Activated T-cell treated with anti-CD3 and anti-CD28 coated beads, Interleukin-2, amount 50 U/mL, for 24 hours (primary cell): ENCODE measurements around the gene TRMT1.
"Not testable (repeated sequence)": the region's sequence is repeated elsewhere in the genome, so short reads cannot be mapped to it uniquely, and the experiment has no call there.

Experiments used
- DNase-seq: peaks from one replicate; pipeline ENCODE4 v3.0.0-alpha.2; 2020
- H3K27ac Mint-ChIP-seq: 2 replicates; pipeline ENCODE4 v1.8.0; 2020; ENCODE audit warnings: mild to moderate bottlenecking, mixed read lengths
- H3K27me3 Mint-ChIP-seq: 2 replicates; pipeline ENCODE4 v1.8.0; 2020; ENCODE audit warnings: mixed read lengths
- H3K36me3 Mint-ChIP-seq: 2 replicates; pipeline ENCODE4 v1.8.0; 2020; ENCODE audit warnings: low read depth, mixed read lengths
- H3K4me1 Mint-ChIP-seq: 2 replicates; pipeline ENCODE4 v1.8.0; 2020; ENCODE audit warnings: low read depth, mixed read lengths
- H3K4me3 Mint-ChIP-seq: 2 replicates; pipeline ENCODE4 v1.8.0; 2020; ENCODE audit warnings: mild to moderate bottlenecking, moderate library complexity, mixed read lengths
- H3K9me3 Mint-ChIP-seq: 2 replicates; pipeline ENCODE4 v1.8.0; 2020; ENCODE audit warnings: mixed read lengths

Gene TRMT1

GRCh38 chr19:13116282-13117175 lies at the start of gene TRMT1:
TRMT1 (minus strand) TSS chr19:13116740; CDS start chr19:13116399, 341 bp downstream.
- H3K9me3 Mint-ChIP-seq, result no peaks in the 10 kb centered on the region
- peaks cover 74% of the 10 kb centered on the region for H3K36me3 Mint-ChIP-seq

GRCh38 chr19:13166151-13166550 lies 49.6 kb upstream of the TRMT1 start:
- not testable (repeated sequence) for H3K36me3 Mint-ChIP-seq, H3K27me3 Mint-ChIP-seq, H3K4me3 Mint-ChIP-seq, DNase-seq, H3K9me3 Mint-ChIP-seq
- H3K27ac Mint-ChIP-seq, result peak overlapping the region; percentile 98
- peaks cover 84% of the 10 kb centered on the region for H3K4me1 Mint-ChIP-seq

More at GRCh38 chr19:13116282-13117175, at the start of gene TRMT1:
- peak within 1 kb of the TSS; percentile 96 for H3K27ac Mint-ChIP-seq
- H3K4me1 Mint-ChIP-seq, result peaks cover 53% of the 10 kb centered on the region
- H3K4me3 Mint-ChIP-seq, result peak within 1 kb of the TSS; percentile 97
- no peaks in the 10 kb centered on the region for H3K27me3 Mint-ChIP-seq
- DNase-seq, result peak; percentile 92

GRCh38 chr19:13165162-13165997 lies 48.8 kb upstream of the TRMT1 start:
- peaks cover 84% of the 10 kb centered on the region for H3K4me1 Mint-ChIP-seq
- peaks cover 1% of the 10 kb centered on the region for H3K36me3 Mint-ChIP-seq
- peak overlapping the region; percentile 98 for H3K27ac Mint-ChIP-seq
- H3K27me3 Mint-ChIP-seq, result no peaks in the 10 kb centered on the region
- DNase-seq, result no peak
- H3K4me3 Mint-ChIP-seq, result peak overlapping the region; percentile 23
- no peaks in the 10 kb centered on the region for H3K9me3 Mint-ChIP-seq

GRCh38 chr19:13164343-13165161 lies 48.0 kb upstream of the TRMT1 start:
- H3K27me3 Mint-ChIP-seq, result no peaks in the 10 kb centered on the region
- peak; percentile 67 for DNase-seq

GRCh38 chr19:13163609-13164342 lies 47.2 kb upstream of the TRMT1 start:
- Mint-ChIP-seq H3K27ac (peak overlapping the region; percentile 94), H3K9me3 (no peaks in the 10 kb centered on the region), H3K4me1 (peaks cover 73% of the 10 kb centered on the region), H3K36me3 (peaks cover 1% of the 10 kb centered on the region), H3K27me3 (no peaks in the 10 kb centered on the region), H3K4me3 (peak overlapping the region; percentile 67)
- DNase-seq, result peak; percentile 73

More at GRCh38 chr19:13164343-13165161, 48.0 kb upstream of the TRMT1 start:
- Mint-ChIP-seq H3K4me3 (peak overlapping the region; percentile 67), H3K27ac (peak overlapping the region; percentile 94), H3K36me3 (peaks cover 1% of the 10 kb centered on the region), H3K9me3 (no peaks in the 10 kb centered on the region), H3K4me1 (peaks cover 81% of the 10 kb centered on the region)

- H3K36me3 Mint-ChIP-seq, result peaks cover 1% of the 10 kb centered on the region
- peaks cover 72% of the 10 kb centered on the region for H3K4me1 Mint-ChIP-seq
- no peaks in the 10 kb centered on the region for H3K9me3 Mint-ChIP-seq
- peak overlapping the region; percentile 80 for H3K4me3 Mint-ChIP-seq
- peak overlapping the region; percentile 94 for H3K27ac Mint-ChIP-seq
- no peaks in the 10 kb centered on the region for H3K27me3 Mint-ChIP-seq
- DNase-seq, result peak; percentile 91
Observed at GRCh38 chr19:13162724-13163608, 46.4 kb upstream of the TRMT1 start.

- peak overlapping the region; percentile 18 for H3K4me3 Mint-ChIP-seq
- no peaks in the 10 kb centered on the region for H3K27me3 Mint-ChIP-seq
- no peaks in the 10 kb centered on the region for H3K9me3 Mint-ChIP-seq
- H3K36me3 Mint-ChIP-seq, result peaks cover 2% of the 10 kb centered on the region
- peak overlapping the region; percentile 81 for H3K27ac Mint-ChIP-seq
- peaks cover 73% of the 10 kb centered on the region for H3K4me1 Mint-ChIP-seq
- DNase-seq, result no peak
Observed at GRCh38 chr19:13160557-13160956, 44.0 kb upstream of the TRMT1 start.

GRCh38 chr19:13159713-13160112 lies 43.2 kb upstream of the TRMT1 start:
- Mint-ChIP-seq H3K4me3 (no peak overlapping the region), H3K27me3 (no peaks in the 10 kb centered on the region), H3K36me3 (peaks cover 9% of the 10 kb centered on the region), H3K27ac (peak overlapping the region; percentile 52), H3K4me1 (peaks cover 67% of the 10 kb centered on the region), H3K9me3 (no peaks in the 10 kb centered on the region)
- DNase-seq, result no peak

GRCh38 chr19:13155472-13156359 lies 39.2 kb upstream of the TRMT1 start:
- Mint-ChIP-seq H3K27me3 (no peaks in the 10 kb centered on the region), H3K9me3 (no peaks in the 10 kb centered on the region), H3K4me3 (peak overlapping the region; percentile 99), H3K4me1 (peaks cover 41% of the 10 kb centered on the region), H3K27ac (peak overlapping the region; percentile 99), H3K36me3 (peaks cover 40% of the 10 kb centered on the region)
- DNase-seq, result peak; percentile 79

GRCh38 chr19:13154911-13155471 lies 38.5 kb upstream of the TRMT1 start:
- peaks cover 36% of the 10 kb centered on the region for H3K4me1 Mint-ChIP-seq
- H3K27me3 Mint-ChIP-seq, result no peaks in the 10 kb centered on the region
- peaks cover 45% of the 10 kb centered on the region for H3K36me3 Mint-ChIP-seq
- no peaks in the 10 kb centered on the region for H3K9me3 Mint-ChIP-seq
- peak overlapping the region; percentile 99 for H3K4me3 Mint-ChIP-seq
- DNase-seq, result peak; percentile 85
- peak overlapping the region; percentile 99 for H3K27ac Mint-ChIP-seq

GRCh38 chr19:13154241-13154778 lies 37.8 kb upstream of the TRMT1 start:
- peaks cover 37% of the 10 kb centered on the region for H3K4me1 Mint-ChIP-seq
- no peaks in the 10 kb centered on the region for H3K27me3 Mint-ChIP-seq
- peak overlapping the region; percentile 99 for H3K27ac Mint-ChIP-seq
- H3K9me3 Mint-ChIP-seq, result no peaks in the 10 kb centered on the region
- H3K4me3 Mint-ChIP-seq, result peak overlapping the region; percentile 99
- peak; percentile 79 for DNase-seq
- peaks cover 48% of the 10 kb centered on the region for H3K36me3 Mint-ChIP-seq
